Panc1 (cell line): ENCODE results near the gene RHBDF2. TPM values are rescaled to one million over a fixed set of nuclear protein-coding genes. Genes with fewer than 3 reads are reported as not detected.
A peak's percentile ranks its signal among the peaks of the same experiment; 100 is the strongest.

Experiments used
- ATAC-seq: fragments of 200-7000 bp; cut with Tn5 transposase; 2 replicates; pipeline ENCODE4 v1.9.1; 2020; ENCODE audit warnings: mild to moderate bottlenecking, moderate library complexity
- BruUV-seq: library from RNA; stranded (reverse); fragments of 400-500 nt; replicated peaks from 2 replicates; lab custom pipeline; 2021; lab: Mats Ljungman, UMichigan
- CTCF ChIA-PET: fragments of 300-600 bp; sonication (Branson Sonifier 250); formaldehyde crosslinking; loops from one replicate; lab custom pipeline; 2022; ENCODE audit warnings: antibody characterized with exemption; lab: Charles Lee
- POLR2A ChIA-PET: fragments of 300-600 bp; sonication (Branson Sonifier 250); formaldehyde crosslinking; loops from one replicate; lab custom pipeline; 2022; ENCODE audit warnings: antibody characterized with exemption; lab: Charles Lee
- DNase-seq: peaks from one replicate; pipeline ENCODE4 v3.0.0-alpha.2; 2010; ENCODE audit warnings: low read depth, low spot score
- H3K27ac ChIP-seq: 2 replicates; pipeline ENCODE4 v1.5.1; 2011; ENCODE audit warnings: mild to moderate bottlenecking, low read length, inconsistent platforms
- H3K27me3 ChIP-seq: fragments of 200-500 bp; sonication (Bioruptor generic); 2 replicates; pipeline ENCODE4 v1.6.0; 2014; ENCODE audit warnings: low read length, inconsistent platforms; ENCODE audit not compliant: control insufficient read depth, insufficient read depth
- H3K36me3 ChIP-seq: fragments of 200-500 bp; sonication (Bioruptor generic); 2 replicates; pipeline ENCODE4 v1.5.1; 2014; ENCODE audit warnings: inconsistent platforms, mild to moderate bottlenecking, low read length, moderate library complexity; ENCODE audit not compliant: control insufficient read depth, insufficient read depth
- H3K4me1 ChIP-seq: 2 replicates; pipeline ENCODE4 v1.5.1; 2011; ENCODE audit warnings: inconsistent platforms, mild to moderate bottlenecking, low read length, moderate library complexity; ENCODE audit not compliant: control insufficient read depth, insufficient read depth
- H3K4me3 ChIP-seq, 2 experiments: 2 replicates each; pipeline ENCODE4 v1.5.1; 2011 to 2012; ENCODE audit warnings: low read depth in 2 of 2, low read length in 2 of 2, mild to moderate bottlenecking in 2 of 2, inconsistent platforms in 1 of 2, moderate library complexity in 1 of 2
- H3K9me3 ChIP-seq: fragments of 200-500 bp; sonication (Bioruptor generic); 2 replicates; pipeline ENCODE4 v1.5.1; 2014; ENCODE audit warnings: low read depth, mild to moderate bottlenecking, inconsistent platforms, low read length, moderate library complexity; ENCODE audit not compliant: control insufficient read depth, insufficient read depth
- CTCF ChIP-seq: fragments of 450-650 bp; IDR thresholded peaks from 2 replicates; pipeline ENCODE4 v1.5.1; 2017; ENCODE audit warnings: mild to moderate bottlenecking
- POLR2AphosphoS5 ChIP-seq: IDR thresholded peaks from 2 replicates; pipeline ENCODE4 v1.6.1; 2012; ENCODE audit warnings: mild to moderate bottlenecking, low read depth, low read length, moderate library complexity
- REST ChIP-seq, 2 experiments: IDR thresholded peaks; 2 replicates each; pipeline ENCODE4 v1.6.1; 2011 to 2012; ENCODE audit warnings: low read depth in 2 of 2, control low read depth in 1 of 2, low read length in 1 of 2, mild to moderate bottlenecking in 1 of 2, moderate library complexity in 1 of 2; ENCODE audit not compliant: insufficient read depth in 1 of 2
- SIN3A ChIP-seq: IDR thresholded peaks from 2 replicates; pipeline ENCODE4 v1.6.1; 2012; ENCODE audit warnings: low read depth, mild to moderate bottlenecking, low read length, moderate library complexity, borderline replicate concordance; ENCODE audit not compliant: insufficient read depth
- TCF7L2 ChIP-seq: IDR thresholded peaks from 2 replicates; pipeline ENCODE4 v1.6.1; 2011; ENCODE audit warnings: mild to moderate bottlenecking, low read depth, low read length, inconsistent platforms
- in situ Hi-C: cut with HindIII; loops from 2 replicates; pipeline ENCODE4 v1.10.0; 2016; ENCODE audit warnings: low sequenced_read_pairs, low pct_unique_long_range_greater_than_20kb
- intact Hi-C: fragments of 100-400 bp; cut with micrococcal nuclease; formaldehyde crosslinking; loops from one replicate; pipeline ENCODE4 v1.10.0; 2022; ENCODE audit not compliant: unreplicated experiment
- total RNA-seq: library from RNA; stranded (reverse); gene quantifications from one replicate; pipeline ENCODE4 v1.2.1, GENCODE V29; 2021; ENCODE audit not compliant: unreplicated experiment

The RHBDF2 gene
- total RNA-seq, 1 experiment from 2014 or later = 67.8 TPM

- DNase-seq (no peak), ATAC-seq (no peak)
- Histone ChIP-seq H3K36me3 (no peaks in the 10 kb centered on the region; the same call in 1 of the 2 replicates), H3K9me3 (no peaks in the 10 kb centered on the region), H3K27ac (peak overlapping the region; percentile 72), H3K4me3 (peak overlapping the region; percentile 80 to 88), H3K4me1 (peaks cover 37% of the 10 kb centered on the region), H3K27me3 (no peaks in the 10 kb centered on the region)
- intact Hi-C loops (no loop called here), in situ Hi-C loops (no loop called here)
- TF ChIP-seq TCF7L2 = no peak
- TF ChIP-seq POLR2AphosphoS5 = no peak
- BruUV-seq = no TSS peak
- POLR2A ChIA-PET = no interaction called here
- CTCF ChIA-PET = interaction anchor here (0.6 kb wide), 2 partner anchors 74 to 336 kb away, joined by 5 to 6 read pairs; no protein-coding TSS in a partner anchor
Measured at GRCh38 chr17:76451506-76451905, 49.7 kb downstream of the RHBDF2 start.

- intact Hi-C loops = no loop called here
- no peak for DNase-seq
- POLR2A ChIA-PET = interaction anchor here (0.6 kb wide), 1 partner anchor 353 kb away, joined by 15 read pairs; no protein-coding TSS in a partner anchor
- in situ Hi-C loops = no loop called here
- Histone ChIP-seq H3K27ac (no peak overlapping the region), H3K4me3 (no peak overlapping the region), H3K27me3 (no peaks in the 10 kb centered on the region), H3K4me1 (peaks cover 61% of the 10 kb centered on the region), H3K9me3 (no peaks in the 10 kb centered on the region), H3K36me3 (no peaks in the 10 kb centered on the region; the same call in 1 of the 2 replicates)
- CTCF ChIA-PET = no interaction called here
- no peak for TF ChIP-seq POLR2AphosphoS5
- no peak for TF ChIP-seq SIN3A
- no peak for TF ChIP-seq REST (IDR thresholded peaks at IDR 0.05; ENCODE audit: insufficient read depth in 1 of 2, low read depth in 2 of 2, low read length in 1 of 2)
- ATAC-seq = no peak
- no TSS peak for BruUV-seq
Measured at GRCh38 chr17:76449126-76449525, 52.1 kb downstream of the RHBDF2 start.

- POLR2A ChIA-PET = interaction anchor here (0.6 kb wide), 1 partner anchor 352 kb away, joined by 15 read pairs; no protein-coding TSS in a partner anchor
- H3K9me3 ChIP-seq = no peaks in the 10 kb centered on the region
- CTCF ChIA-PET = no interaction called here
- no peak for ATAC-seq
- H3K36me3 ChIP-seq = no peaks in the 10 kb centered on the region; the same call in 1 of the 2 replicates
- in situ Hi-C loops (no loop called here), intact Hi-C loops (no loop called here)
- H3K27ac ChIP-seq = peak overlapping the region; percentile 84
- H3K4me1 ChIP-seq = peaks cover 67% of the 10 kb centered on the region
- no peak for DNase-seq
- H3K4me3 ChIP-seq = peak overlapping the region in 1 of 2 experiments; percentile 6; a peak in 1 of 4 replicates
- no TSS peak for BruUV-seq
- TF ChIP-seq TCF7L2 = no peak
- TF ChIP-seq SIN3A = no peak
- no peak for TF ChIP-seq CTCF
- no peak for TF ChIP-seq POLR2AphosphoS5
- TF ChIP-seq REST (IDR thresholded peaks at IDR 0.05; ENCODE audit: insufficient read depth in 1 of 2, low read depth in 2 of 2, low read length in 1 of 2) = no peak
- no peaks in the 10 kb centered on the region for H3K27me3 ChIP-seq
Measured at GRCh38 chr17:76447931-76448652, 53.1 kb downstream of the RHBDF2 start.
